SU-DHL-6 (cell line): ENCODE results near the gene INPP4A.

Experiments used
- CTCF ChIP-seq: fragments of 200-600 bp; sonication (generic); IDR thresholded peaks from one replicate; pipeline ENCODE4 v1.5.1; 2017; ENCODE audit warnings: antibody characterized with exemption, mild to moderate bottlenecking, low read length, moderate library complexity; ENCODE audit not compliant: insufficient read depth, poor library complexity, severe bottlenecking
- EZH2phosphoT487 ChIP-seq: fragments of 200-600 bp; sonication (generic), shearing (Covaris generic); conservative IDR thresholded peaks from 2 replicates; pipeline ENCODE4 v1.6.1; 2018; ENCODE audit warnings: mild to moderate bottlenecking, antibody characterized with exemption, low read length, moderate library complexity, mixed read lengths

- TF ChIP-seq CTCF (no peak), EZH2phosphoT487 (no peak)
These were observed 65.6 kb downstream of the INPP4A start for GRCh38 chr2:98510322-98510662.
